ENCODE data around the gene QRICH2.

The QRICH2 gene

GRCh38 chr17:76267051-76267576 is 41.0 kb downstream of the QRICH2 start:
- peaks cover 24% of the 10 kb centered on the region for H3K36me3 ChIP-seq
- H4K20me1 ChIP-seq, result peaks cover 34% of the 10 kb centered on the region
- H3K4me1 ChIP-seq, result peaks cover 81% of the 10 kb centered on the region
- peak overlapping the region; percentile 98 for H3K27ac ChIP-seq
- TF ChIP-seq Cebpa-rat (IDR thresholded peaks at IDR 0.05), result no peak
- H3K9ac ChIP-seq, result peak overlapping the region; percentile 99
- H3K27me3 ChIP-seq, result no peaks in the 10 kb centered on the region
- peak overlapping the region; percentile 98 for H3K4me2 ChIP-seq
- no peaks in the 10 kb centered on the region for H3K9me3 ChIP-seq
- H3K4me3 ChIP-seq, result peak overlapping the region; percentile 97

- H3K9me3 ChIP-seq, result no peaks in the 10 kb centered on the region
- H3K4me3 ChIP-seq, result peak overlapping the region; percentile 97
- peak overlapping the region; percentile 98 for H3K4me2 ChIP-seq
- H3K4me1 ChIP-seq, result peaks cover 81% of the 10 kb centered on the region
- no peaks in the 10 kb centered on the region for H3K27me3 ChIP-seq
- H3K9ac ChIP-seq, result peak overlapping the region; percentile 99
- peaks cover 27% of the 10 kb centered on the region for H4K20me1 ChIP-seq
- peak overlapping the region; percentile 98 for H3K27ac ChIP-seq
- TF ChIP-seq Cebpa-rat (IDR thresholded peaks at IDR 0.05), result no peak
- peaks cover 23% of the 10 kb centered on the region for H3K36me3 ChIP-seq
Measured at GRCh38 chr17:76266244-76266938, 41.7 kb downstream of the QRICH2 start.

- H3K9me3 ChIP-seq, result no peaks in the 10 kb centered on the region
- H4K20me1 ChIP-seq, result peaks cover 20% of the 10 kb centered on the region
- H3K36me3 ChIP-seq, result peaks cover 16% of the 10 kb centered on the region
- peak overlapping the region; percentile 99 for H3K9ac ChIP-seq
- H3K4me1 ChIP-seq, result peaks cover 81% of the 10 kb centered on the region
- H3K27me3 ChIP-seq, result no peaks in the 10 kb centered on the region
- TF ChIP-seq Cebpa-rat (IDR thresholded peaks at IDR 0.05), result no peak
- H3K27ac ChIP-seq, result peak overlapping the region; percentile 98
- H3K4me3 ChIP-seq, result peak overlapping the region; percentile 97
- H3K4me2 ChIP-seq, result peak overlapping the region; percentile 98
Measured at GRCh38 chr17:76265624-76266243, 42.3 kb downstream of the QRICH2 start.

- peaks cover 12% of the 10 kb centered on the region for H3K36me3 ChIP-seq
- no peaks in the 10 kb centered on the region for H3K27me3 ChIP-seq
- no peak for TF ChIP-seq Cebpa-rat (IDR thresholded peaks at IDR 0.05)
- peaks cover 81% of the 10 kb centered on the region for H3K4me1 ChIP-seq
- peaks cover 17% of the 10 kb centered on the region for H4K20me1 ChIP-seq
- H3K4me3 ChIP-seq, result peak within 1 kb of the TSS; percentile 97
- peak within 1 kb of the TSS; percentile 98 for H3K27ac ChIP-seq
- H3K9me3 ChIP-seq, result no peaks in the 10 kb centered on the region
- peak within 1 kb of the TSS; percentile 99 for H3K9ac ChIP-seq
- peak within 1 kb of the TSS; percentile 98 for H3K4me2 ChIP-seq
Measured at GRCh38 chr17:76264755-76265623, 43.1 kb downstream of the QRICH2 start, which contains the start of gene UBALD2. Gene UBALD2 (plus strand): TSS chr17:76265348. CDS start chr17:76265506, 158 bp downstream.

GRCh38 chr17:76264425-76264754 is 43.7 kb downstream of the QRICH2 start:
- peak overlapping the region; percentile 82 for H3K4me2 ChIP-seq
- TF ChIP-seq Cebpa-rat (IDR thresholded peaks at IDR 0.05), result no peak
- H4K20me1 ChIP-seq, result peaks cover 11% of the 10 kb centered on the region
- no peaks in the 10 kb centered on the region for H3K9me3 ChIP-seq
- H3K27ac ChIP-seq, result peak overlapping the region; percentile 84
- peak overlapping the region; percentile 51; the same call in 1 of the 2 replicates for H3K9ac ChIP-seq
- peak overlapping the region; percentile 25; the same call in 1 of the 2 replicates for H3K4me3 ChIP-seq
- H3K4me1 ChIP-seq, result peaks cover 81% of the 10 kb centered on the region
- H3K27me3 ChIP-seq, result no peaks in the 10 kb centered on the region
- peaks cover 6% of the 10 kb centered on the region for H3K36me3 ChIP-seq

GRCh38 chr17:76263896-76264295 is 44.2 kb downstream of the QRICH2 start:
- Histone ChIP-seq H3K4me3 (no peak overlapping the region), H4K20me1 (peaks cover 6% of the 10 kb centered on the region), H3K9me3 (no peaks in the 10 kb centered on the region), H3K27ac (peak overlapping the region; percentile 84), H3K9ac (peak overlapping the region; percentile 51; the same call in 1 of the 2 replicates), H3K4me1 (peaks cover 81% of the 10 kb centered on the region), H3K27me3 (no peaks in the 10 kb centered on the region), H3K36me3 (peaks cover 1% of the 10 kb centered on the region; the same call in 1 of the 2 replicates), H3K4me2 (peak overlapping the region; percentile 82)
- no peak for TF ChIP-seq Cebpa-rat (IDR thresholded peaks at IDR 0.05)

- H3K27me3 ChIP-seq, result no peaks in the 10 kb centered on the region
- H3K4me1 ChIP-seq, result peaks cover 82% of the 10 kb centered on the region
- H3K9me3 ChIP-seq, result no peaks in the 10 kb centered on the region
- peak overlapping the region; percentile 72 for H3K9ac ChIP-seq
- peak overlapping the region; percentile 84 for H3K27ac ChIP-seq
- H3K36me3 ChIP-seq, result no peaks in the 10 kb centered on the region
- H3K4me2 ChIP-seq, result peak overlapping the region; percentile 82
- TF ChIP-seq Cebpa-rat (IDR thresholded peaks at IDR 0.05), result no peak
- no peak overlapping the region for H3K4me3 ChIP-seq
- no peaks in the 10 kb centered on the region; the same call in 1 of the 2 replicates for H4K20me1 ChIP-seq
Measured at GRCh38 chr17:76262732-76263344, 45.2 kb downstream of the QRICH2 start.

GRCh38 chr17:76261421-76262215 is 46.5 kb downstream of the QRICH2 start:
- Histone ChIP-seq H3K4me3 (peak overlapping the region; percentile 25; the same call in 1 of the 2 replicates), H3K27me3 (no peaks in the 10 kb centered on the region), H3K9me3 (peaks cover 5% of the 10 kb centered on the region; the same call in 1 of the 2 replicates), H3K4me2 (peak overlapping the region; percentile 82), H4K20me1 (no peaks in the 10 kb centered on the region; the same call in 1 of the 2 replicates), H3K4me1 (peaks cover 71% of the 10 kb centered on the region), H3K9ac (peak overlapping the region; percentile 72), H3K36me3 (no peaks in the 10 kb centered on the region), H3K27ac (peak overlapping the region; percentile 84)
- TF ChIP-seq Cebpa-rat (IDR thresholded peaks at IDR 0.05), result no peak

Data from BLaER1 (cell line).